Calu3 (cell line): ENCODE data around the gene PRRC2C. TPM values are rescaled to one million over a fixed set of nuclear protein-coding genes. Genes with fewer than 3 reads are reported as not detected.

Experiments
- BruUV-seq: library from RNA; stranded (reverse); fragments of 400-500 nt; replicated peaks from 2 replicates; lab custom pipeline; 2021; lab: Mats Ljungman, UMichigan
- CTCF ChIA-PET: fragments of 300-600 bp; sonication (Branson Sonifier 250); formaldehyde crosslinking; loops from one replicate; lab custom pipeline; 2022; ENCODE audit warnings: antibody characterized with exemption; lab: Charles Lee
- DNase-seq: peaks from one replicate; pipeline ENCODE4 v3.0.0; 2022
- H3K27ac Mint-ChIP-seq: one replicate; pipeline ENCODE4 v1.8.0; 2022; ENCODE audit warnings: mixed read lengths; ENCODE audit not compliant: unreplicated experiment
- H3K27me3 Mint-ChIP-seq: one replicate; pipeline ENCODE4 v1.8.0; 2022; ENCODE audit warnings: mixed read lengths; ENCODE audit not compliant: unreplicated experiment
- H3K36me3 Mint-ChIP-seq: one replicate; pipeline ENCODE4 v1.8.0; 2022; ENCODE audit warnings: mild to moderate bottlenecking, moderate library complexity, mixed read lengths; ENCODE audit not compliant: insufficient read depth, unreplicated experiment
- H3K4me1 Mint-ChIP-seq: one replicate; pipeline ENCODE4 v1.8.0; 2022; ENCODE audit warnings: mild to moderate bottlenecking, low read depth, mixed read lengths; ENCODE audit not compliant: unreplicated experiment
- H3K4me3 Mint-ChIP-seq: one replicate; pipeline ENCODE4 v1.8.0; 2022; ENCODE audit warnings: mild to moderate bottlenecking, low read depth, moderate library complexity, mixed read lengths; ENCODE audit not compliant: unreplicated experiment
- H3K9me3 Mint-ChIP-seq: one replicate; pipeline ENCODE4 v1.8.0; 2022; ENCODE audit warnings: low read depth, mixed read lengths; ENCODE audit not compliant: unreplicated experiment
- CTCF ChIP-seq: fragments of 200-600 bp; IDR thresholded peaks from one replicate; pipeline ENCODE4 v1.8.0; 2022; ENCODE audit warnings: antibody characterized with exemption; ENCODE audit not compliant: unreplicated experiment
- intact Hi-C: fragments of 100-400 bp; cut with micrococcal nuclease; formaldehyde crosslinking; loops from one replicate; pipeline ENCODE4 v1.10.0; 2022; ENCODE audit not compliant: unreplicated experiment
- total RNA-seq: library from RNA; stranded (reverse); gene quantifications from 2 replicates; pipeline ENCODE4 v1.2.3, GENCODE V29; 2022

The PRRC2C gene
- total RNA-seq, 1 experiment from 2014 or later: 238 TPM

DNA sequence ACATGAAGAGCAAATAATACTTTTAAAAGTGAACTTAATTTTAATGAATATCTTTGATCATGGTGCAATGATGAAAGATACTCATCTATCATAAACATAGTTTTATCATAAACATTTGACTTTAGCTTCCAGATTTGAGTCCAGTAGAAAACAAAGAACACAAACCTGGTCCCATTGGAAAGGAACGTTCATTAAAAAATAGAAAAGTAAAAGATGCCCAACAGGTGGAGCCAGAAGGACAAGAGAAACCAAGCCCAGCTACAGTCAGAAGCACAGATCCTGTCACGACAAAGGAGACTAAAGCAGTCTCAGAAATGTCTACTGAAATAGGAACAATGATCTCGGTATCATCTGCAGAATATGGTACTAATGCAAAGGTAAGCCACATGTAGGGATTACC, 81.1 kb downstream of the PRRC2C start:
- H3K4me3 Mint-ChIP-seq: no peak overlapping the region
- no peak overlapping the region for H3K27ac Mint-ChIP-seq
- DNase-seq: no peak
- no peaks in the 10 kb centered on the region for H3K4me1 Mint-ChIP-seq
- no peaks in the 10 kb centered on the region for H3K27me3 Mint-ChIP-seq
- H3K9me3 Mint-ChIP-seq: no peaks in the 10 kb centered on the region
- TF ChIP-seq CTCF: no peak
- peaks cover 30% of the 10 kb centered on the region for H3K36me3 Mint-ChIP-seq
- no TSS peak for BruUV-seq
- intact Hi-C loops: no loop called here
- CTCF ChIA-PET: interaction anchor here (0.5 to 1.7 kb wide), 2 partner anchors 70 to 150 kb away, joined by 3 to 4 read pairs; no protein-coding TSS in a partner anchor

- H3K9me3 Mint-ChIP-seq: no peaks in the 10 kb centered on the region
- H3K27me3 Mint-ChIP-seq: no peaks in the 10 kb centered on the region
- peaks cover 51% of the 10 kb centered on the region for H3K36me3 Mint-ChIP-seq
- no peak for DNase-seq
- no peak overlapping the region for H3K4me3 Mint-ChIP-seq
- intact Hi-C loops: no loop called here
- CTCF ChIA-PET: no interaction called here
- no peak overlapping the region for H3K27ac Mint-ChIP-seq
- no peak for TF ChIP-seq CTCF
- H3K4me1 Mint-ChIP-seq: peaks cover 3% of the 10 kb centered on the region
- no TSS peak for BruUV-seq
Measured at GRCh38 chr1:171570295-171570694, 85.0 kb downstream of the PRRC2C start.

DNA sequence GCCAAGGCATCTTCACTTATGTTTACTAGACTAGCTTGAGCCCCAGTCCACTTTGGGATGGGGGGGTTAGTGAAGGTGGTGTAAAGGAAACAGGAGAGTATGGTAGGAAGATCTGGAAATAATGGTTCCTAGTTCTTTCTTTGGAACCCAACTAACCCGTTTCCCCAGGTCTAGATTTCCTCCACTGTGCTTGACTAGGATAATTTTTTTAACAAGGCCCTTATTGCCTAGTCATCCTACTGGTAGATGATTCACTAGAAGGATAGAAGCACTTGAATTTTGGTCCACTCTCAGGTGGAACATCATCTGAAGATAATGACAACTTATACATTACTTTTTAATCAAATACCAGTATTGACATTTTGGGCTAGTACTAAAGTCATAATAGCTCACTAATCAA, 90.8 kb downstream of the PRRC2C start:
- H3K27me3 Mint-ChIP-seq: no peaks in the 10 kb centered on the region
- no peaks in the 10 kb centered on the region for H3K9me3 Mint-ChIP-seq
- peak overlapping the region; percentile 20 for H3K27ac Mint-ChIP-seq
- intact Hi-C loops: no loop called here
- DNase-seq: peak; percentile 17
- TF ChIP-seq CTCF: no peak
- no peak overlapping the region for H3K4me3 Mint-ChIP-seq
- no TSS peak for BruUV-seq
- H3K36me3 Mint-ChIP-seq: peaks cover 77% of the 10 kb centered on the region
- peaks cover 13% of the 10 kb centered on the region for H3K4me1 Mint-ChIP-seq
- CTCF ChIA-PET: interaction anchor here (1.1 kb wide), 1 partner anchor 17 kb away, joined by 4 read pairs; no protein-coding TSS in a partner anchor

- intact Hi-C loops: no loop called here
- peaks cover 75% of the 10 kb centered on the region for H3K36me3 Mint-ChIP-seq
- H3K27ac Mint-ChIP-seq: no peak overlapping the region
- DNase-seq: no peak
- no peak for TF ChIP-seq CTCF
- BruUV-seq: no TSS peak
- CTCF ChIA-PET: no interaction called here
- H3K4me1 Mint-ChIP-seq: peaks cover 1% of the 10 kb centered on the region
- no peaks in the 10 kb centered on the region for H3K27me3 Mint-ChIP-seq
- no peaks in the 10 kb centered on the region for H3K9me3 Mint-ChIP-seq
- no peak overlapping the region for H3K4me3 Mint-ChIP-seq
Measured at GRCh38 chr1:171581226-171581625, 95.9 kb downstream of the PRRC2C start.
